Activated CD4-positive, alpha-beta T cell treated with anti-CD3 and anti-CD28 coated beads, Interleukin-2, amount 50 U/mL, for 4 hours (primary cell): ENCODE measurements around the gene BLTP3B.
"Not testable (repeated sequence)": the region's sequence is repeated elsewhere in the genome, so short reads cannot be mapped to it uniquely, and the experiment has no call there.

Experiments used
- DNase-seq, 2 experiments: peaks; one replicate each; pipeline ENCODE4 v3.0.0-alpha.2; 2020

The BLTP3B gene

GRCh38 chr12:100142851-100143559 lies at the start of gene BLTP3B:
TSS of gene BLTP3B (minus strand) at chr12:100142874. CDS start at chr12:100142635, 239 bp downstream.
- peak; percentile 91 for DNase-seq

- DNase-seq = no peak
These were observed 47.1 kb upstream of the BLTP3B start for GRCh38 chr12:100189636-100190394.

- DNase-seq = not testable (repeated sequence)
These were observed 46.4 kb upstream of the BLTP3B start for GRCh38 chr12:100188888-100189635.

- DNase-seq = no peak
These were observed 45.3 kb upstream of the BLTP3B start for GRCh38 chr12:100187857-100188519.

- DNase-seq = no peak
These were observed 44.4 kb upstream of the BLTP3B start for GRCh38 chr12:100187068-100187467.

GRCh38 chr12:100186071-100186470 lies 43.4 kb upstream of the BLTP3B start:
- no peak for DNase-seq

- DNase-seq = no peak
These were observed 42.8 kb upstream of the BLTP3B start for GRCh38 chr12:100185361-100185894.

- DNase-seq = no peak
These were observed 42.0 kb upstream of the BLTP3B start for GRCh38 chr12:100184549-100185145.

GRCh38 chr12:100179252-100179651 lies 36.6 kb upstream of the BLTP3B start:
- DNase-seq = no peak

GRCh38 chr12:100176493-100176892 lies 33.8 kb upstream of the BLTP3B start:
- not testable (repeated sequence) for DNase-seq

GRCh38 chr12:100174495-100174894 lies 31.8 kb upstream of the BLTP3B start:
- DNase-seq = no peak

GRCh38 chr12:100173111-100173510 lies 30.4 kb upstream of the BLTP3B start:
- DNase-seq = no peak

GRCh38 chr12:100171248-100171647 lies 28.6 kb upstream of the BLTP3B start:
- DNase-seq = no peak

- DNase-seq = no peak
These were observed 27.7 kb upstream of the BLTP3B start for GRCh38 chr12:100170313-100170858.

- DNase-seq = no peak
These were observed 26.7 kb upstream of the BLTP3B start for GRCh38 chr12:100169345-100169744.

GRCh38 chr12:100168562-100168961 lies 25.9 kb upstream of the BLTP3B start:
- DNase-seq = no peak

GRCh38 chr12:100166232-100166631 lies 23.6 kb upstream of the BLTP3B start:
- no peak for DNase-seq

GRCh38 chr12:100165356-100165755 lies 22.7 kb upstream of the BLTP3B start:
- no peak for DNase-seq

GRCh38 chr12:100164153-100164704 lies 21.6 kb upstream of the BLTP3B start:
- no peak for DNase-seq

GRCh38 chr12:100163416-100164152 lies 20.9 kb upstream of the BLTP3B start:
- peak; percentile 60 to 61 for DNase-seq
